ENCODE results near the gene NOXO1. TPM values are rescaled to one million over a fixed set of nuclear protein-coding genes. Genes with fewer than 3 reads are reported as not detected.
A peak's percentile ranks its signal among the peaks of the same experiment; 100 is the strongest.

NOXO1 gene
- total RNA-seq, 1 donor from 2014 or later: 0.13 TPM

DNA sequence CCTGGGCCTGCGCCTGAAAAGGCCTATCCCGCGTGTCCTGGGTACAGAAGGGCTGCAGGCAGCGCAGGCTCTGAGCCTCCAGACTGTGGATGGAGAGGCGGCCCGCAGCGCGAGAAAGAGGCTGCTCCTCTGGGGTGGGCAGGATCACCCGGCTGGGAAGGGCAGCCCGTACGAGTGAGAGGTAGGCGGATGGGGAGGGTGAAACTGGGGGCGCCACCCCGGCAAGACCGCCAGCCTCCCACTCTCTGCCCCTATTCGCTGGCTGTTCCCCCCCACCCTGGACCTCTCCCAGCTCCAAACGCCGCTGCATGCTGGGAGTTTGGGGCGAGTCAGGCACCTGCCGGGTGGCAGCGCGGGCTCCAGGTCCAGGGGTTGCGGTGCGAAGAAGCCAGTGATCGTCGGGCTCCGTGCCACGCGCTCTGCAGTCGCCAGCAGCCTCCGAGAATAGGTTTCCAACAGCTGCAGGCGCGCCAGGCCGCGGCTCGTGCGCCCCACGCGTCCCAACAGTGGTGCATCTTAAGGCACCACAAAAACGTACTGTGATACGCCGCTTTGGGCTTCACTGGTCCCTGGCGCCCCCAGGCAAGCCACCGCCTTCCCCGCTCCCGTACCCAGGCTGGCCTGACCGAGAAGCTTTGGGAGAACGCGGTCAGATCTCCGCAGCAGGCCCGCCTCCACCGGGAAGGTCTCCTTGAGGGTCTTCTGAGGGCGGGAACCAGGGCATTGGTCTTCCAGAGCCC is 1.1 kb downstream of the NOXO1 start:
- no peak for DNase-seq (ENCODE audit: low read depth in 2 of 2)

DNA sequence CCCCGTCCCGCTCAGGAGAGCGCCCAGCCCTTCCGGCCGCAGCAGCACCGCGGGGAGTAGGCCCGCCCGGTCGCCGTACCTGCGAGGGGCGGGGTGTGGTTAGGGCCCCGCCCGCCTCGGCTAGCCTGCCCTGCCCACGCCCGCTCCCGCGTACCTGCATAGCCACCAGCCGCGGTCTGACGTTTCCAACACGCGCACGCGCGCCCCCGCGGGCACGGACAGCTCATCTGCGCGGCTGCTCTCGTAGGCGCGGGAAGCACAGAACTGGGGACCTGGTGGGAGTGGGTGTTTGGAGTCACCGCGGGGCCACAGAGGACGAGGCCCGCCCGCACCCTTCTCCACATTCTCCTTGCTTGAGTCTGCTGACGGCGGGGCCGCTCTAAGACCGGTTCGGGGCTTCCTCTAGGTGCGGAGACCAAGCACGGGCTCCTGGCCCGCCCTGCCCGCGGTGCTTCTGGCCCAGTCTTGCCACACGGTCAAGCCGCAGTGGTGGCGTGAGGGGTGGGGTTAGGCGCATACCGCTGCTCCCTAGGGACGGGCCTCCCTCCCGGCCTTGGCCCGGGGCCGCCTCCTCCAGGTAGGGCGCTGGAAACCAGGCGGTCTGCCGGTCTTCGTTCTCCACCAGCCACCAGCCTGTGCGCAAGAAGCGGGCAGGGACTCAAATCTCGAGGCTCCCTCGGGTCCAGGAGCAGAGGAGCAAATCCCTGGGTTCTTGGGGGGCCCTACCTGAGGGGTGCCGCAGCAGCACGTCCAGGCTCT is 1.8 kb downstream of the NOXO1 start:
- no peak for DNase-seq (ENCODE audit: low read depth in 2 of 2)

DNA sequence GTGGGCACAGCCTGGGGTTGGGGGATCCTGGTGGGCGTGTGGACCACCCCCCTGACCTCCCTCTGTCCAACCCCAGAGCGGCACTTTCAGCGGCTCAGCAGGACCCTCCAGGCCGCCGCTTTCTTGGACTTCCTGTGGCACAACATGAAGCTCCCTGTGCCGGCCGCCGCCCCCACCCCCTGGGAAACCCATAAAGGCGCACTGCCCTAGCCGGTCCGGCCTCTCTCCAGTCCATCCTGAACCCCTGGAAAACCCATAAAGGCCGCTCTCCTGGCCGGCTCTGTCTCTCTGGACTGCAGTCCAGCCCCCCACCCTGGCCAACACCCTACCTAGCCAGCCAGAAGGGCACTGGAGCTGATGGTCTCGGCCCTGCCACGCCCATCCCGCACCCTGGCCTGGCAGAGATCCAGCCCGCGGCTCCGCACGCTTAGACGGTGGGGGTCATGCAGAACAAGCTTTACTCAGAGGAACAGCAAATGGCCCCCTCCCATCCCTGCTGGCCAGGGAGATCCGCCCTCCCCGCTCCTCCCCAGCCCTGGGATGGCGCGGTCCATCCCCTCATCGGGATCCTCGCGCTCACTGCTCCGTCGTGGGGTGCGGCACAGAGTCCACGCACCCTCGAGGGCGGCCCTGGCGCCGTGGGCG is 2.7 kb downstream of the NOXO1 start:
- no peak for DNase-seq (ENCODE audit: low read depth in 2 of 2)

DNA sequence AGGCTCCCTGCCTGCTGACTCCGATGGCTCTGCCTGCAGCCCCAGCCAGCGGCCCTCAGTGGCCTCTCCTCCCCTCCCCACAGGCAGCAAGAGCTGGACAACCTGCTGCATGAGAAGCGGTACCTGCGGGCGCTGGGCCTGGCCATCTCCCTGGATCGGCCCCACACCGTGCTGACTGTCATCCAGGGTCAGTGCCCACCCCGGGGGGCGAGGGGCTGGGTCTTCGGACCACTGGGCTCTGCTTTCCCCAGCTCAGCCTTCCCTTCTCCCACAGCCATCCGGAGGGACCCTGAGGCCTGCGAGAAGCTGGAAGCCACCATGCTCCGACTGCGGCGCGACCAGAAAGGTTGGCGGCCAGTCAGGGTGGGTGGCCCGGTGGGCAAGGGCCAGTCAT is 3.4 kb downstream of the NOXO1 start:
- no peak for DNase-seq (ENCODE audit: low read depth in 2 of 2)

DNA sequence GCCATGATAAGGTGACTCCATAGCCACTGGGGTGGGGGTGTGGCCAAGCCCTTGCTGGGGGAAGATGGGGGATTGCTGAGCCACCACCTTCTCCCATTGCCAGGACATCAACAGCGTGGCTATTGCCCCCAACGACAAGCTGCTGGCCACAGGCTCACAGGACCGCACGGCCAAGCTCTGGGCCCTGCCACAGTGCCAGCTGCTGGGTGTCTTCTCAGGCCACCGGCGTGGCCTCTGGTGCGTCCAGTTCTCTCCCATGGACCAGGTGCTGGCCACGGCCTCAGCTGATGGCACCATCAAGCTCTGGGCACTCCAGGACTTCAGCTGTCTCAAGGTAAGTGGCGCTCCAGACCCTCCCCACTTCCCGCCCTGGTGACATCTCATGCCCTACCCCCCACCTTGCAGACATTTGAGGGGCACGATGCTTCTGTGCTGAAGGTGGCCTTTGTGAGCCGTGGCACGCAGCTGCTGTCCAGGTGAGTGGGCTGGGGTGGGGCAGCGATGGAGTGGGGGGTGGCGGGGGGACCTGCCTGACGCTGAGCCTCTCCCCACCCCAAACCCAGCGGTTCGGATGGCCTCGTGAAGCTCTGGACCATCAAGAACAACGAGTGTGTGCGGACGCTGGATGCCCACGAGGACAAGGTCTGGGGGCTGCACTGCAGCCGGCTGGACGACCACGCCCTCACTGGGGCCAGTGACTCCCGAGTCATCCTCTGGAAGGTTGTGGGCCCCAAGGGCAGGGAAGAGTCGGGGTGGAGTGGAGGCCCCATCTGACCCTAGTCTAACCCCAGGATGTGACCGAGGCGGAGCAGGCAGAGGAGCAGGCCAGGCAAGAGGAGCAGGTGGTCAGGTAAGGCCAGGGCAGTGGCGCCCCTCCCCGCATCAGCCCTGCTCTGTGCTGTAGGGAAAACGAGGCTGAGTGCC is 4.1 kb downstream of the NOXO1 start:
- DNase-seq (ENCODE audit: low read depth in 2 of 2): no peak

DNA sequence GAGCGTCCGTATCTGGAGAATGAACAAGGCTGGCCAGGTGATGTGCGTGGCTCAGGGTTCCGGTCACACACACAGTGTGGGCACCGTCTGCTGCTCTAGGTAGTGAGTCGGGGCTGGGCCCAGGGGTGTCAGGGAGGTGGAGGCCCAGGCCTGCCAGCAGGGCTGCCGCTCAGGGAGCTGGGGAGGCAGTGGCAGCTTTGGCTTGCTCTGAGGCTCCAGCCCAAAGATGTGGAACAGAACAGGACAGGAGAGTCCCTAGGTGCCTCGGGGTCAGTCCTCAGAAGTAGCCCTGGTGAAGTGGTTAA is 5.1 kb downstream of the NOXO1 start:
- DNase-seq (ENCODE audit: low read depth in 2 of 2): no peak

DNA sequence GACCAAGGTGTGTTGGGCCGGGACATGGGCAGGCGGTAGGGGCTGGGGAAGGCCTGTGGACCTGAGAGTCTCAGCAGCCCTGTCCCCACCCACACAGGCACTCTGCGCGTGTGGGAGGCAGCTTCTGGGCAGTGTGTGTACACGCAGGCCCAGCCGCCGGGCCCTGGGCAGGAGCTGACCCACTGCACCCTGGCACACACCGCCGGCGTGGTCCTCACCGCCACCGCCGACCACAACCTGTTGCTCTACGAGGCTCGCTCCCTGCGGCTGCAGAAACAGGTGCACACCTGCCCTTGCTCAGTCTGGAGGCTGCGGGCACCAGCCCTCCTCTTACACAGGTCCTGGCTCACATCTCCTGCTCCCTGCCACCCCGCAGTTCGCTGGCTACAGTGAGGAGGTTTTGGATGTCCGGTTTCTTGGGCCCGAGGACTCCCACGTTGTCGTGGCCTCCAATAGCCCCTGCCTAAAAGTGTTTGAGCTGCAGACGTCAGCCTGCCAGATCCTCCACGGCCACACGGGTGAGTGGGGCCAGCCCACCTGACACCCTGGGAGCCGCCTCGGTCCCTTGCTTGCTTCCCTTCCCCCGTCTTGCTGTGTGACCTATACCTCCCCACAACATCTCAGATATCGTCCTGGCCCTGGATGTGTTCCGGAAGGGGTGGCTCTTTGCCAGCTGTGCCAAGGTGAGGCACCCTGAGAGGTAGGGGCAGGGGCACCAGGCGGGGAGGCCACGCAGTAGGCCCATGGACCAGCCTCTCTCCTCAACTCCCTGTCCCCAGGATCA is 5.6 kb downstream of the NOXO1 start:
- no peak for DNase-seq (ENCODE audit: low read depth in 2 of 2)

DNA sequence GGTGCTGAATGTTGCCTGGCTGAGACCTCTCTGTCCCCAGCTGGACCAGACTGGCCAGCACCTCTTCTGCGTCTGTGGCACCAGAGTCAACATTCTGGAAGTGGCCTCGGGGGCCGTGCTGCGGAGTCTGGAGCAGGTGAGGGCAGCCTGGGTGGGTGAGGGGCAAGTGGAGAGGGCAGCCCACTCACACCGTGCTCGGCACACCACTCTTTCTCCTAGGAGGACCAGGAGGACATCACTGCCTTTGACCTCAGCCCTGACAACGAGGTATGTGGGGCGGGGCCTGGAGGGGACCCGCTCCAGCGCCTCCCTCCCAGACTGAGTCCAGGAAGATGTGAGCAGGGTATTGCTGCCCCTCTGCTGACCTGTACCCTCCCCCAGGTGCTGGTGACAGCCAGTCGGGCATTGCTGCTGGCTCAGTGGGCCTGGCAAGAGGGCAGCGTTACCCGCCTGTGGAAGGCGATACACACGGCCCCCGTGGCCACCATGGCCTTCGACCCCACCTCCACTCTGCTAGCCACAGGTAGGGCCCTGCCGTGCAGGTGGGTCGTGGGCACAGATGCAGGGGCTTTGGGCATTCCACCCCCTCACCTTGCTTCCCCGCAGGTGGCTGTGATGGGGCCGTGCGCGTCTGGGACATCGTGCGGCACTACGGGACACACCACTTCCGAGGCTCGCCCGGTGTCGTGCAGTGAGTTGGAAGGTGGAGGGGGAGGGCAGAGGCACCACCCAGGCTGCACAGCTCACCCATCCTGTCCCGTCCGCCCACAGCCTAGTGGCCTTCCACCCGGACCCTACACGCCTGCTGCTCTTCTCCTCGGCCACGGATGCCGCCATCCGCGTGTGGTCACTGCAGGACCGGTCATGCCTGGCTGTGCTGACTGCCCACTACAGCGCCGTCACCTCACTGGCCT is 6.9 kb downstream of the NOXO1 start:
- no peak for DNase-seq (ENCODE audit: low read depth in 2 of 2)

DNA sequence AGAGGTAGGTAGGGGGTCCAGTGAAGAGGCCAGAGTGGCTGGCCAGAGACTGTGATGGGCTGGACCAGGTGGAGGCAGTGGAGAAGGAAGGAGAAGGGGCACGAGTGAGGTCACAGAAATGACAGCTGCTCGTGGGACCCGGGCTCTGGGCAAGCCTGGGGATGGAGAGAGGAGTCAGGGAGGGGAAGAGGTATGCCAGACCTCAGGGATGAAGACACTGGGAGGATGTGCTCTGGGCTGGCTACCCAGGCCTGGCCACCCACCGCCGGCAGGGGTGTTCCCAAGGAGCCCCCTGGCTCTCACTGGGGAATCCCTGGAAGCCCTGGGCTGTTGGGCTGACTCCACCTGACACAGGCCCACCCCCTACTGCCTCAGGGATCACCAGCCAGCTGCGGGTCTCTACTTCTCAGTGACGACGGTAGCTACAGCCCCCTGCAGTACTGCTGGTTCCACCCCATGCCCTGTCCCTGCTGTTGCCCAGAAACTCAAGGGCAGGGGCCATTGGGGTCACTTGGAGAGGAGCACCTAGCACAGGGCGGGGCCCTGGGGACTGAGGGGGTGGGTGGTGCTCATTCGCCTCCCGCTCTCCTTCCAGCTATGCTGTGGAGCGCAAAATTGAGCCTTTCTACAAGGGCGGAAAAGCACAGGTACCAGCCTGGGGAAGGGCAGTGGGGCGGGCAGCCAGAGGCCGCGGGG is 7.7 kb downstream of the NOXO1 start:
- no peak for DNase-seq (ENCODE audit: low read depth in 2 of 2)

DNA sequence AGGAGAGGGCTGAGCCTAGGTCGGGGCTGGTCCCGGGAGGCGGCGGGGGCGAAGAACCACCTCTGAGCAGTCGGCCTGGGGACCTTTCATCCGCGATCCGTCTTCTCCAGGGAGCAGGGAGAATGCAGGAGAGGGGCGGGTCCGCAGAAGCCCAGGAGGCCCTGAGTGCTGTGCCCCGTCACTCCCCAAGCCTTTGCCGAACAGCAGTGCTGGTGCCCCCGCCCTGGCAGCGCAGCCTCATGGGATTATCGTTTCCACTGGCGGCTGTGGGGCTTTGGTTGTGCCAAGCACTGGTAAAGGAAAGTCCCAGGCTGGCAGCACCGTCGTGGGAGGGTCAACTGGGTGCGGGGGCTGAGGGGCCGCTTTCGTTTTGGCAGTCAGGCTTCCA is 8.8 kb downstream of the NOXO1 start:
- DNase-seq (ENCODE audit: low read depth in 2 of 2): peak in 1 of 2 donors; percentile 26

DNA sequence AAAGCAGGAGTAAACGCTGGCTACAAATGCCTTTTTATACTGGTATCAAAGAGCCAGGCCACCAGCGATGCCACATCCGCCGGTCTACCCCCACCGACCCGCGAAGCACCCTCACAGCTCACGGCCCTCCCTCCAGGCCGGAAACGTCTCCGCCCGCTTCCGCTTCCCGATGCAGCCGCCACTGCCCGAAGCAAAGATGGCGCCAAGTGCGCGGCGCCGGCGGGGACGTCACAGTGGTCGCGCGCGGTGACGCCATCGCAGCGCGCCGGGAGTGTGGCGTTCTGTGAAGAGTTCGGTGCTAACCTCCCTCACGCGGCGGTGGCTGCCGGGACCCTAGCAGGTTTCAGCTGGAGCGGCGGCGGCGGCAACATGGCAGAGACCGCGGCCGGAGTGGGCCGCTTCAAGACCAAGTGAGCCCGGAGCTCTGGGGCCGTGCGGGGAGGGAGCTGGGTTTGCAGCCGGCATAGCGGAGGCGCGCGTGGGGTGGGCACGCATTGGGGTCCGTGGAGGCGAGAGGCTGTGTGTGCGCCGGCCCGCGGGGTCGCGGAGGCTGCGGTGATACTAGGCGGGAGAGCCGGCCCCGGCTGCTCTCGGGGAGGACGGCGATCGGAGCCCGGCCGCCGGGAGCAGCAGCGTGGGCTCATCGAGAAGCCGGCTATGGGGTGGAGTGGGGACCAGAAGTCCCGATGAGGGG is 9.3 kb downstream of the NOXO1 start, which contains the start of gene TBL3:
Gene TBL3, plus strand, starts transcription at position 258 of the 694 bp plus-strand sequence. Its CDS starts 112 bp downstream, at position 370.
- DNase-seq (ENCODE audit: low read depth in 2 of 2): peak; percentile 88 to 96

DNA sequence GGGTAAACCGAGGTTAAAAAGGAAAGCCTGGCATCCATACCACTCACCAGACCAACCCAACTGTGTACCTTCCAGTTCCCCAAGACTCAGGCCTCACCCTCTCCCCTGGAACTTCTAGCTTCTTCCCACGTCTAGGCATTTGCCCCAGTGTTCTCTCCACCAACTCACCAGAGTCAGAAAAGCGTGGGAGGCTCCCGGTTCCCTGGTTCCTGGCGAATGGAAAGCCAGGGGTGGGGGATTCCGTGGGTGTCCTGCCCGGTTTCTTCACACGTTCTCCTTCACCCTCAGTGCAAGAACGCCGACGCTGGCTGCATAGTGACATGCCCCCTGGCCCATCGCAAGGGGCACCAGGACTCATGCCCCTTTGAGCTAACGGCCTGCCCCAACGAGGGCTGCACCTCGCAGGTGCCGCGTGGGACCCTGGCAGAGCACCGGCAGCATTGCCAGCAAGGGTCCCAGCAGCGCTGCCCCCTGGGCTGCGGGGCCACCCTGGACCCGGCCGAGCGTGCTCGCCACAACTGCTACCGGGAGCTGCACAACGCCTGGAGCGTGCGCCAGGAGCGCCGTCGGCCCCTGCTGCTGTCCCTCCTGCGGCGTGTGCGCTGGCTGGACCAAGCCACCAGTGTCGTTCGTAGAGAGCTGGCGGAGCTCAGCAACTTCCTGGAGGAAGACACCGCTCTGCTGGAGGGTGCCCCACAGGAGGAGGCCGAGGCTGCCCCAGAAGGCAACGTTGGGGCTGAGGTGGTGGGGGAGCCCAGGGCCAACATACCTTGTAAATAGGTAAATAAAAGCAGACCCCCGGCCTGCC is 12.9 kb downstream of the NOXO1 start:
- DNase-seq (ENCODE audit: low read depth in 2 of 2): no peak

DNA sequence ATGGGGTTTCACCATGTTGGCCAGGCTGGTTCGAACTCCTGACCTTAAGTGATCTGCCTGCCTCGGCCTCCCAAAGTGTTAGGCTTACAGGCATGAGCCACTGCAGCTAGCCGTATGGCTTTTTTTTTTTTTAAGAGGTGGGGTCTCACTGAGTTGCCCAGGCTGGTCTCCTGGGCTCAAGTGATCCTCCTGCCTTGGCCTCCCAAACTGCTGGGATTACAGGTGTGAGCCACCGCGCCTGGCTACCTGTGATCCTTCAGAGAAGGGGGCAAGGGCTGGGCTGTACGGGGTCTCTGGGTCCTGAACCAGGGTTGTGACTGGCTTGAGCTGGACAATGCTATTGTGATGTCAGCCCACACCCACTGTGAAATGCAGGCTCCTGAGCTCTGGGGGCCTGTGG is 14.8 kb downstream of the NOXO1 start, which contains the start of gene RNF151:
Gene RNF151, plus strand, starts transcription at position 397 of the 400 bp plus-strand sequence. CDS start 26 bp downstream, outside the sequence.
- DNase-seq (ENCODE audit: low read depth in 2 of 2): no peak

DNA sequence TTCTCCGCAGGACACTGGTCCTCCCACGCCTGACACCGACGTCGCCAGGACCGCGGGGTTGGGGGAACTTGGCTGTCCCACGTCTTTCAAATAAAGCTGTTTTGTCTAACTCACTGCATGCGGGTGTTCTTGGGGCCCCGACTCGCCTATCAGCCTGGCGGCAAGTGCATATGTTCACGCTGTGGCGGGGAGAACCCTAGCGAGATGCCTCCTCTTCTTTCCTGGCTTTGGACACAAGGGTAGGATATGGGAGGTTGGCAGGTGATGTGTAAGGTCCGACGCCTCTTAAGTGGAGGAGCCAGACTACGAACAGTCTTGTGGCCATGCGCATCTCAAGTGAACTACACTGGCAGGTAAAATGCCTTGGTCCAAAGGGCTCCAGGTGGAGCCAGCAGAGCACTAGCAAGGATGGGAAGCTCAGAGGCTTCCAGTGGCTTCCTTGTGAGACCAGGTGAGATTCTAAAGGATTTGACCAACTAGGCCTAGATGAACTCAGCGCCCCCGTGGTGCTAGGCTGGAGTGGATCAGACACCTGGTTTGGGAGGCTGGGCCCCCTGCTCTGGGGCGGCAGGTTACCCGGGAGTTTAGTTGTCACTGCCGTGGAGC is 15.8 kb downstream of the NOXO1 start:
- DNase-seq (ENCODE audit: low read depth in 2 of 2): no peak

DNA sequence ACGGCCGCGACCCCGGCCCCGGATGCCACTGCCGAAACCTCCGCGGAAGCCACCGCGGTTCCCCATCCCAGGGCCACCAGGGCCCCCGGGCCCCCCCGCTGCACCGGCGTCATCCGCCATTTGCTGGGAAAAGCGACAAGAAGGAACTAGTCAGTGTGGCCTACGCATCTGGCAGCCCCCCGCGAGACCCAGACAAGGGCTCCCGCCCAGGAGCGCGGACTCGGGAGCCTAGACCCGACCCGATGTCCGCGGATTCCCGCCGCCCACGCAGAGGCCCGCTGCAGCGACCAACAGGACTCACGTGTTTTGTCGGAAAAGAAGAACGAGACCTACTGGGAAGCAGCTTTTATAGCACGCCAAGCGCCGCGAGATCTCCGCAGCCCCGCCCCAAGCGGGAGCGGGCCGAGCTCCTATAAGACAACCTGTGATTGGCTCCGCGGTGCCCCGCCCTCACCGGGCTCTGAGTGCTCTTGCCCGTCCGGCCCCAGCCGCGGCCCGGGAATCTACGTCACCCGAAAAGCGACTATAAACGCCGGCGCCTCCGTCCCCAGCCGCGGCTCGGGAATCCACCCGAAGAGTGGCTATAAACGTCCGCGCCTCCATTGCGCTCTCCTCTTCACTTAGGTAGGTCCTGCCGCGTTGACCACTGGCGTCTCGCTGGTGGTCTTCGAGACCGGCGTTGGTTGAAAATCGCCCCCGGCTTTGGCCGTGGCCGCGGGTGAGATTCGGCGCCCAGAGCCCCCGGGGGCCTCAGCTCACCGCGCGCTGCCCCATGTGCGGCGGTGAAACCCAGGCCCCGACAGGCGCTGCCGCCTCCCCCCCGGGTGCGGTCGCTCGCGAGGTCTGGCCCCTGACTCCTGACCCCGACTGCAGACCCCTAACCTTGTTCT is 16.5 kb downstream of the NOXO1 start, which contains the start of gene RPS2:
Gene RPS2, minus strand, starts transcription at position 321 of the 890 bp plus-strand sequence. Its CDS starts 201 bp downstream, at position 120.
- peak; percentile 96 to 100 for DNase-seq (ENCODE audit: low read depth in 2 of 2)

All from dermis microvascular lymphatic vessel endothelial cell (primary cell).